ENCODE data around the gene TGDS. TPM values are rescaled to one million over a fixed set of nuclear protein-coding genes. Genes with fewer than 3 reads are reported as not detected.

Gene TGDS
- total RNA-seq, 2 donors from 2014 or later: 6.1 to 6.5 TPM

DNA sequence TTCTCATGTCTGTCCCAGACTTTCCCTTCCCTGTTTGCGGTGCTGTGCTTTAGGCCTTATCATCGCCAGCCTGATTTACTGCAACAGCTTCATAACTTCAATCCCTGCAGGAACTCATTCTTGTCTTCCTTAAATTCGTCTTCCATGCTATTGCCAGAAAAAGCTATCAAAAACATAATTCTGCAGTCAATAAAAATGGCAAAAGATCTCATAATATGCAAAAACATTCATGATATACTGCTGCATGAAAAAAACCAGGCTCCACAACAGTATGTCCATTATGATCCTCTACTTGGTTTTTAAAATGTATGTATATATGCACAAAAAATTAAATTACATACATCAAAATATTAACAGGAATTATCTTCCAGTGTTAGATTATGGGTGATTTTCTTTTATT is 28.4 kb downstream of the TGDS start:
- no peak overlapping the region for H3K4me3 ChIP-seq
- H3K36me3 ChIP-seq: peaks cover under 1% of the 10 kb centered on the region
- H3K27ac ChIP-seq: no peak overlapping the region
- H3K4me1 ChIP-seq: no peaks in the 10 kb centered on the region
- no peaks in the 10 kb centered on the region for H3K9me3 ChIP-seq
- TF ChIP-seq, protein P1, sequence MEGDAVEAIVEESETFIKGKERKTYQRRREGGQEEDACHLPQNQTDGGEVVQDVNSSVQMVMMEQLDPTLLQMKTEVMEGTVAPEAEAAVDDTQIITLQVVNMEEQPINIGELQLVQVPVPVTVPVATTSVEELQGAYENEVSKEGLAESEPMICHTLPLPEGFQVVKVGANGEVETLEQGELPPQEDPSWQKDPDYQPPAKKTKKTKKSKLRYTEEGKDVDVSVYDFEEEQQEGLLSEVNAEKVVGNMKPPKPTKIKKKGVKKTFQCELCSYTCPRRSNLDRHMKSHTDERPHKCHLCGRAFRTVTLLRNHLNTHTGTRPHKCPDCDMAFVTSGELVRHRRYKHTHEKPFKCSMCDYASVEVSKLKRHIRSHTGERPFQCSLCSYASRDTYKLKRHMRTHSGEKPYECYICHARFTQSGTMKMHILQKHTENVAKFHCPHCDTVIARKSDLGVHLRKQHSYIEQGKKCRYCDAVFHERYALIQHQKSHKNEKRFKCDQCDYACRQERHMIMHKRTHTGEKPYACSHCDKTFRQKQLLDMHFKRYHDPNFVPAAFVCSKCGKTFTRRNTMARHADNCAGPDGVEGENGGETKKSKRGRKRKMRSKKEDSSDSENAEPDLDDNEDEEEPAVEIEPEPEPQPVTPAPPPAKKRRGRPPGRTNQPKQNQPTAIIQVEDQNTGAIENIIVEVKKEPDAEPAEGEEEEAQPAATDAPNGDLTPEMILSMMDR (IDR thresholded peaks at IDR 0.05): no peak
- no peak for DNase-seq (ENCODE audit: low spot score)
- H3K27me3 ChIP-seq: no peaks in the 10 kb centered on the region

DNA sequence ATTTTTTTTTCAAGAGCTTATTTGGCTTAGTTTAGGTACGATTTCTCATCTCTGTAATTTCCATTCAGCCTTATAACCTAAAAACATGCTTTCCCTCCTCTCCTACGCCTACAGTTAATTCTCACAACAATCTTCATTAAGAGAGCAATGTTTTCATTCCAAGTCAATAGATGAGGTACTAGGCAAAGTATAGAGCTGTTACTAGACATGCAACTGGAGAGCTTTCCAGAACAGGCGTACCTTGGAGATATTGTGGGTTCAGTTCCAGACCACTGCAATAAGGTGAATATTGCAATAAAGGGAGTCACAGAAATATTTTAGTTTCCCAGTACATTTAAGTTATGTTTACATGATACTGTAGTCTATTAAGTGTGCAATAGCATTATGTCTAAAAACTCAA is 34.8 kb downstream of the TGDS start:
- Histone ChIP-seq H3K4me1 (no peaks in the 10 kb centered on the region), H3K9me3 (no peaks in the 10 kb centered on the region), H3K36me3 (no peaks in the 10 kb centered on the region), H3K4me3 (no peak overlapping the region), H3K27ac (no peak overlapping the region), H3K27me3 (no peaks in the 10 kb centered on the region)
- TF ChIP-seq, protein P1 (IDR thresholded peaks at IDR 0.05): no peak
- no peak for DNase-seq (ENCODE audit: low spot score)

DNA sequence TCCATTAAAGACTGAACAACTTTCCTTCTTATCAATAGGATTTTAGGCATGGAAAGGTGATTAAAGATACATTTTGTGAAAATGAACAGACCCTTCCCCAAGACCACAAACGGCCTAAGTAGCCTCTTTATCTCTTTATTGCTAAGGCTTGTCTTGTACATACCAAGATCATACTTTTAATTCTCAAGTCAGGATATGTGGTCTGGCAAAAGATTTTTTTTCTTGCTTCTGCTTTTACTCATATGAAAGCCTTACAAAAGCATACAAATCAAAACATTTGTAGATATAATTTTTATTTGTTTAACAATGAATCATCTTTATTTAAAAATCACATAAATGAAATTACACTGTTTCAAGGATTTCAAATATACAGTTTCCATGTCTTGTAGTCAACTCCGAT is 35.8 kb downstream of the TGDS start:
- TF ChIP-seq, protein P1 (IDR thresholded peaks at IDR 0.05): no peak
- H3K4me3 ChIP-seq: no peak overlapping the region
- no peaks in the 10 kb centered on the region for H3K9me3 ChIP-seq
- no peak overlapping the region for H3K27ac ChIP-seq
- no peaks in the 10 kb centered on the region for H3K36me3 ChIP-seq
- H3K27me3 ChIP-seq: no peaks in the 10 kb centered on the region
- DNase-seq (ENCODE audit: low spot score): no peak
- H3K4me1 ChIP-seq: no peaks in the 10 kb centered on the region

DNA sequence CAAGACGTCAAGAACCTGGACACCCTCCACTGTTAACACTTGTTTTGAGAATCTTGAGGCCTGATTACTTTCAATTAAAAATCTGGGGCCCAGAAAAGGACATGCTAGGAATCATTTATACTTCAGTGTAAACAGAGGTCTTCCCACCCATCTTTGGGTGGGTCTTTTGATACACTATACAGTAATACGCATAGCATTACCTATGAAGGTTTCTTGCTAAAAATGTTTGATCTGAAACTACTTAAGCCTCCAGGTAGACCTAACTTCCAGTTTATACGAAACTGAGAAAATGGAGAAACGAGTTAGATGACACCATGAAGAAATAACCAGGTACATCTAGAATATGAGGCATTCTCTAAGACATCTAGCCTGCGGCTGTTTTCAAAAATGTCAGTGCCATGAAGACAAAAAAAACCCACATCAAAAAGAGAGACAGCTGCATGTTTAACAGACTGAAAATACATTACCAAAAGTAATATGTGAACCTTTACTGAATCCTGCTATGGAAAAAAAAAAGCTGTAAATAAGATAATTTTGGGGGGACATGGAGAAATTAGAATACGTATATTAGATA is 36.6 kb downstream of the TGDS start:
- Histone ChIP-seq H3K27ac (no peak overlapping the region), H3K4me1 (no peaks in the 10 kb centered on the region), H3K27me3 (no peaks in the 10 kb centered on the region), H3K36me3 (no peaks in the 10 kb centered on the region), H3K4me3 (no peak overlapping the region), H3K9me3 (no peaks in the 10 kb centered on the region)
- no peak for DNase-seq (ENCODE audit: low spot score)
- TF ChIP-seq, protein P1 (IDR thresholded peaks at IDR 0.05): no peak

DNA sequence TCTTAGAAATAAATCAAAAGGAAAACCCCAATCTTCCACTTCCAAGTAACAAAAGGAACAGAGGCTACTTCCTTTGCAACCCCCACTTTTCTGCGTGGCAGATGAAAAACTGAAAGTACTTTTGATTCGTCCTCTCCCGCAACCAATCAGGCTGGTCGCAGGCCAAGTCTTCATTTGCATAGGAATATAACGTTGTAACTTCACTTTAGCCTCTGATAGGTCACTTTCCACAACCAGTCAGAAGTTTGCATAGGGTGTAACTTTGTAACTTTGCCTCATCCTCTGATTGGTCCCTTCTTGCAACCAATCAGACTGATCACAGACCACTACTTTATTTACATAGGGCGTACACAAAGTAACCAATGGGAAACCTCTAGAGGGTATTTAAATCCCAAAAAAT is 37.2 kb downstream of the TGDS start:
- TF ChIP-seq, protein P1 (IDR thresholded peaks at IDR 0.05): no peak
- Histone ChIP-seq H3K27me3 (no peaks in the 10 kb centered on the region), H3K4me1 (no peaks in the 10 kb centered on the region), H3K36me3 (no peaks in the 10 kb centered on the region), H3K9me3 (no peaks in the 10 kb centered on the region), H3K4me3 (no peak overlapping the region), H3K27ac (no peak overlapping the region)
- no peak for DNase-seq (ENCODE audit: low spot score)

DNA sequence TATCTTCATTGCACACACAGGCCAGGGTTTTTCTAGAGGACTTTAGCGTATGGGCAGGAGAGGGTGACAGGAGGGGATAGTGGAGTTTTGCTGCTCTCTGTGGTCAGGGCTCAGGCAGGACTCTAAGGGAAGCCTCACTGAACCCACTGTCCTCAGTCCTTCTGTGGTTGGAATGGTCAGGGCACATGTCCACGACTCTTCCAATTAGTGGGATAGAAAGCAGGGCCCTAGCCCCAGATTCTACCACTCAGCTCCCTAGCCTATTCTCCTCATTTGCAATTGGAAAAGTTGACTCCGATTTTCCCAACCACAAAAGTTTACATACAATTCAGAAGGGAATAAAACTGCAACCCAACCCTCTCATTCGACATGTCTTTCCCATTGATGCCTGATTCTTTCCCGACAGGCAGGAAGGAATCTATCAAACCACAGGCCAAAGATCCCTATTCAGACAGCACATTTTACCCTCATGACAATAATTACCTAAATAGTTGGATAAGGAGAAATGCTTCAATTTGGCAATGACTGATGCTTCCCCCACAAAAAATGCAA is 38.2 kb downstream of the TGDS start:
- H3K9me3 ChIP-seq: no peaks in the 10 kb centered on the region
- DNase-seq (ENCODE audit: low spot score): no peak
- H3K4me3 ChIP-seq: no peak overlapping the region
- no peaks in the 10 kb centered on the region for H3K4me1 ChIP-seq
- H3K27ac ChIP-seq: no peak overlapping the region
- TF ChIP-seq, protein P1 (IDR thresholded peaks at IDR 0.05): no peak
- H3K36me3 ChIP-seq: no peaks in the 10 kb centered on the region
- no peaks in the 10 kb centered on the region for H3K27me3 ChIP-seq
